Keratinocyte (primary cell): Measurements from ENCODE around the gene RBFOX2. TPM values are rescaled to one million over a fixed set of nuclear protein-coding genes. Genes with fewer than 3 reads are reported as not detected.

Source experiments
- DNase-seq: peaks from one replicate; pipeline ENCODE4 v3.0.0-alpha.2; 2011; ENCODE audit warnings: low read depth, missing footprints, low spot score
- FAIRE-seq: peaks from 2 replicates; lab custom pipeline; 2011; peaks lifted over from hg19 to GRCh38; lab: Jason Lieb, UNC
- H2AFZ ChIP-seq: 2 replicates; pipeline ENCODE4 v1.6.0; 2012; ENCODE audit warnings: low read length, control low read depth, inconsistent platforms; ENCODE audit not compliant: control insufficient read depth
- H3K27ac ChIP-seq: 2 replicates; pipeline ENCODE4 v1.5.1; 2011; ENCODE audit warnings: low read length; ENCODE audit not compliant: control insufficient read depth, insufficient read depth
- H3K27me3 ChIP-seq: 3 replicates; pipeline ENCODE4 v1.6.0; 2011; ENCODE audit warnings: low read length; ENCODE audit not compliant: control insufficient read depth, insufficient read depth; ENCODE audit errors: extremely low read depth
- H3K36me3 ChIP-seq, 2 experiments: 2 replicates in 1 of 2; 3 replicates in 1 of 2; pipeline ENCODE4 v1.5.1; 2011; ENCODE audit warnings: low read length in 2 of 2, mild to moderate bottlenecking in 1 of 2; ENCODE audit not compliant: control insufficient read depth in 2 of 2, insufficient read depth in 2 of 2; ENCODE audit errors: extremely low read depth in 1 of 2
- H3K4me1 ChIP-seq: 3 replicates; pipeline ENCODE4 v1.5.1; 2011; ENCODE audit warnings: low read length; ENCODE audit not compliant: control insufficient read depth, insufficient read depth; ENCODE audit errors: extremely low read depth
- H3K4me2 ChIP-seq: 3 replicates; pipeline ENCODE4 v1.6.0; 2011; ENCODE audit warnings: low read depth, low read length; ENCODE audit not compliant: control insufficient read depth, insufficient read depth; ENCODE audit errors: extremely low read depth
- H3K4me3 ChIP-seq, 3 experiments: fragments of 200-600 bp in 1 of 3; sonication (generic) in 1 of 3; 2 replicates in 2 of 3; 3 replicates in 1 of 3; pipeline ENCODE4 v1.5.1; 2011 to 2016; ENCODE audit warnings: low read length in 3 of 3, mild to moderate bottlenecking in 3 of 3, control low read depth in 2 of 3, inconsistent platforms in 1 of 3, low read depth in 1 of 3, mixed read lengths in 1 of 3, mixed run types in 1 of 3, moderate library complexity in 1 of 3; ENCODE audit not compliant: control insufficient read depth in 2 of 3, insufficient read depth in 2 of 3; ENCODE audit errors: extremely low read depth in 1 of 3
- H3K79me2 ChIP-seq: 2 replicates; pipeline ENCODE4 v1.6.0; 2012; ENCODE audit warnings: low read length; ENCODE audit not compliant: control insufficient read depth, insufficient read depth
- H3K9ac ChIP-seq: 3 replicates; pipeline ENCODE4 v1.6.0; 2011; ENCODE audit warnings: low read length; ENCODE audit not compliant: control insufficient read depth, insufficient read depth; ENCODE audit errors: extremely low read depth
- H3K9me1 ChIP-seq: 3 replicates; pipeline ENCODE4 v1.6.0; 2011; ENCODE audit warnings: low read length; ENCODE audit not compliant: control insufficient read depth, insufficient read depth; ENCODE audit errors: extremely low read depth
- H3K9me3 ChIP-seq: 2 replicates; pipeline ENCODE4 v1.5.1; 2012; ENCODE audit warnings: low read depth, low read length; ENCODE audit not compliant: control insufficient read depth
- H4K20me1 ChIP-seq: 3 replicates; pipeline ENCODE4 v1.6.0; 2011; ENCODE audit warnings: low read length; ENCODE audit not compliant: control insufficient read depth, insufficient read depth; ENCODE audit errors: extremely low read depth
- CTCF ChIP-seq, 3 experiments: IDR thresholded peaks in 1 of 3; conservative IDR thresholded peaks in 1 of 3; optimal IDR thresholded peaks in 1 of 3; 2 replicates in 2 of 3; 3 replicates in 1 of 3; pipeline versions ENCODE3 to v1.5.1; 2011; ENCODE audit warnings: low read length in 3 of 3, mild to moderate bottlenecking in 3 of 3, moderate library complexity in 2 of 3, control low read depth in 1 of 3, inconsistent platforms in 1 of 3; ENCODE audit not compliant: insufficient read depth in 2 of 3; ENCODE audit errors: extremely low read depth in 1 of 3
- EZH2 ChIP-seq: IDR thresholded peaks from one replicate; pipeline ENCODE4 v1.6.1; 2012; ENCODE audit warnings: inconsistent platforms, mild to moderate bottlenecking, low read length, moderate library complexity
- dilution Hi-C: fragments of 300-500 bp; cut with MboI; formaldehyde crosslinking; loops from one replicate; pipeline ENCODE4 v1.7.0; 2020; ENCODE audit warnings: low sequenced_read_pairs; ENCODE audit not compliant: extremely low pct_ligation_motif_present
- polyA plus RNA-seq, 5 experiments: library from polyadenylated mRNA; depleted of rRNA in 3 of 5; stranded (reverse) in 3 of 5; stranded (forward) in 1 of 5; unstranded in 1 of 5; fragments of >200 nt; gene quantifications; 1 replicate in 1 of 5; 2 replicates in 3 of 5; 3 replicates in 1 of 5; pipeline versions ENCODE4 v1.2.1 to v1.2.3, GENCODE V29; 2011 to 2012; ENCODE audit warnings: missing spikeins in 2 of 5, low read depth in 1 of 5, low replicate concordance in 1 of 5

The RBFOX2 gene
- polyA plus RNA-seq, 1 donor (not counting 4 experiments of a cell fraction or from before 2014, with no cell fraction given) = 118 TPM

- Histone ChIP-seq H3K4me2 (no peak overlapping the region), H3K79me2 (peaks cover 80% of the 10 kb centered on the region), H2AFZ (no peak overlapping the region), H3K27me3 (no peaks in the 10 kb centered on the region), H3K9me3 (no peaks in the 10 kb centered on the region), H3K9me1 (no peaks in the 10 kb centered on the region), H3K36me3 (peaks cover 0 to 1% of the 10 kb centered on the region in 2 experiments), H3K9ac (no peak overlapping the region), H4K20me1 (peaks cover 9% of the 10 kb centered on the region), H3K4me3 (no peak overlapping the region), H3K4me1 (peaks cover 12% of the 10 kb centered on the region), H3K27ac (no peak overlapping the region)
- FAIRE-seq (no peak), DNase-seq (no peak)
- dilution Hi-C loops = no loop called here
- no peak for TF ChIP-seq EZH2
- TF ChIP-seq CTCF (optimal IDR thresholded peaks at IDR 0.05 in 1 of 3, IDR thresholded peaks at IDR 0.05 in 1 of 3, conservative IDR thresholded peaks at IDR 0.05 in 1 of 3; ENCODE audit: extremely low read depth in 1 of 3, insufficient read depth in 2 of 3, low read length in 3 of 3) = no peak
These were observed 14.0 kb downstream of the RBFOX2 start for GRCh38 chr22:36014546-36015074.

GRCh38 chr22:36012332-36012731, 16.3 kb downstream of the RBFOX2 start:
- H3K9ac ChIP-seq = no peak overlapping the region

More at GRCh38 chr22:36012332-36012731, 16.3 kb downstream of the RBFOX2 start:
- Histone ChIP-seq H3K36me3 (no peaks in the 10 kb centered on the region), H3K4me3 (no peak overlapping the region), H2AFZ (no peak overlapping the region), H3K79me2 (peaks cover 81% of the 10 kb centered on the region), H3K9me1 (no peaks in the 10 kb centered on the region), H3K4me2 (no peak overlapping the region), H3K27ac (no peak overlapping the region), H4K20me1 (peaks cover 9% of the 10 kb centered on the region), H3K27me3 (no peaks in the 10 kb centered on the region), H3K9me3 (no peaks in the 10 kb centered on the region), H3K4me1 (peaks cover 13% of the 10 kb centered on the region)
- DNase-seq (no peak), FAIRE-seq (no peak)
- dilution Hi-C loops = no loop called here
- TF ChIP-seq EZH2 (no peak), CTCF (optimal IDR thresholded peaks at IDR 0.05 in 1 of 3, IDR thresholded peaks at IDR 0.05 in 1 of 3, conservative IDR thresholded peaks at IDR 0.05 in 1 of 3; ENCODE audit: extremely low read depth in 1 of 3, insufficient read depth in 2 of 3, low read length in 3 of 3) (no peak)
